H9 (cell line): ENCODE results near the gene ZYG11A. TPM values are rescaled to one million over a fixed set of nuclear protein-coding genes. Genes with fewer than 3 reads are reported as not detected.
A peak's percentile ranks its signal among the peaks of the same experiment; 100 is the strongest.

Experiments
- DNase-seq: peaks from one replicate; pipeline ENCODE4 v3.0.0-alpha.2; 2017
- H2AFZ ChIP-seq: one replicate; pipeline ENCODE4 v1.6.1; 2013; ENCODE audit warnings: mild to moderate bottlenecking, low read length, control low read depth, moderate library complexity
- H2AK5ac ChIP-seq: 2 replicates; pipeline ENCODE4 v1.6.1; 2013; ENCODE audit warnings: low read length, control low read depth, mixed read lengths; ENCODE audit not compliant: insufficient read length
- H2BK120ac ChIP-seq: one replicate; pipeline ENCODE4 v1.6.1; 2013; ENCODE audit warnings: low read depth, mild to moderate bottlenecking, low read length, control low read depth, inconsistent platforms; ENCODE audit not compliant: poor library complexity, severe bottlenecking
- H2BK12ac ChIP-seq: 2 replicates; pipeline ENCODE4 v1.6.1; 2013; ENCODE audit warnings: low read length, control low read depth, mixed read lengths, low read depth; ENCODE audit not compliant: insufficient read length
- H2BK15ac ChIP-seq: 2 replicates; pipeline ENCODE4 v1.6.1; 2013; ENCODE audit warnings: low read depth, low read length, control low read depth
- H2BK20ac ChIP-seq: one replicate; pipeline ENCODE4 v1.6.1; 2013; ENCODE audit warnings: low read depth, mild to moderate bottlenecking, low read length, control low read depth, inconsistent platforms; ENCODE audit not compliant: poor library complexity, severe bottlenecking
- H2BK5ac ChIP-seq: 2 replicates; pipeline ENCODE4 v1.6.1; 2013; ENCODE audit warnings: low read length, control low read depth, mixed read lengths; ENCODE audit not compliant: insufficient read length
- H3K14ac ChIP-seq: 2 replicates; pipeline ENCODE4 v1.6.1; 2013; ENCODE audit warnings: low read length, control low read depth; ENCODE audit not compliant: insufficient read depth
- H3K18ac ChIP-seq: 2 replicates; pipeline ENCODE4 v1.6.1; 2013; ENCODE audit warnings: low read depth, mild to moderate bottlenecking, mixed read lengths, low read length, control low read depth; ENCODE audit not compliant: insufficient read length
- H3K23ac ChIP-seq: 2 replicates; pipeline ENCODE4 v1.6.1; 2013; ENCODE audit warnings: low read length, control low read depth, mixed read lengths, low read depth; ENCODE audit not compliant: insufficient read length
- H3K23me2 ChIP-seq: 2 replicates; pipeline ENCODE4 v1.6.1; 2013; ENCODE audit warnings: low read depth, mild to moderate bottlenecking, mixed read lengths, low read length, control low read depth; ENCODE audit not compliant: insufficient read length, poor library complexity, severe bottlenecking
- H3K27ac ChIP-seq: 2 replicates; pipeline ENCODE4 v1.5.1; 2013; ENCODE audit warnings: low read length, control low read depth, mixed read lengths, low read depth; ENCODE audit not compliant: insufficient read length
- H3K27me3 ChIP-seq: 2 replicates; pipeline ENCODE4 v1.6.1; 2013; ENCODE audit warnings: low read length, control low read depth, inconsistent platforms; ENCODE audit not compliant: insufficient read depth
- H3K4ac ChIP-seq: 2 replicates; pipeline ENCODE4 v1.6.1; 2013; ENCODE audit warnings: low read depth, mild to moderate bottlenecking, control low read depth, inconsistent platforms, low read length, moderate library complexity
- H3K4me1 ChIP-seq: 2 replicates; pipeline ENCODE4 v1.6.1; 2013; ENCODE audit warnings: low read length, control low read depth, inconsistent platforms; ENCODE audit not compliant: insufficient read depth
- H3K4me2 ChIP-seq: 2 replicates; pipeline ENCODE4 v1.6.1; 2013; ENCODE audit warnings: low read length, control low read depth, mixed read lengths; ENCODE audit not compliant: insufficient read length, insufficient read depth
- H3K56ac ChIP-seq: 2 replicates; pipeline ENCODE4 v1.6.1; 2013; ENCODE audit warnings: low read depth, mild to moderate bottlenecking, mixed read lengths, low read length, control low read depth; ENCODE audit not compliant: insufficient read length
- H3K79me1 ChIP-seq: 2 replicates; pipeline ENCODE4 v1.6.1; 2013; ENCODE audit warnings: low read depth, mild to moderate bottlenecking, moderate library complexity, low read length, control low read depth, inconsistent platforms; ENCODE audit not compliant: insufficient read depth, poor library complexity, severe bottlenecking
- H3K79me2 ChIP-seq: 2 replicates; pipeline ENCODE4 v1.6.1; 2013; ENCODE audit warnings: low read length, control low read depth, inconsistent platforms; ENCODE audit not compliant: insufficient read depth
- H3K9ac ChIP-seq: 2 replicates; pipeline ENCODE4 v1.6.1; 2013; ENCODE audit warnings: low read length, control low read depth, mixed read lengths; ENCODE audit not compliant: insufficient read length; ENCODE audit errors: extremely low read depth
- H3K9me3 ChIP-seq: one replicate; pipeline ENCODE4 v1.6.1; 2013; ENCODE audit warnings: low read depth, low read length, inconsistent platforms; ENCODE audit not compliant: control insufficient read depth
- H3T11ph ChIP-seq: one replicate; pipeline ENCODE4 v1.6.1; 2013; ENCODE audit warnings: mild to moderate bottlenecking, low read length, control low read depth, inconsistent platforms
- H4K20me1 ChIP-seq: one replicate; pipeline ENCODE4 v1.6.1; 2013; ENCODE audit not compliant: control insufficient read depth, insufficient read length, insufficient read depth
- H4K5ac ChIP-seq: 2 replicates; pipeline ENCODE4 v1.6.1; 2013; ENCODE audit warnings: low read depth, mild to moderate bottlenecking, mixed read lengths, low read length, control low read depth; ENCODE audit not compliant: insufficient read length
- H4K8ac ChIP-seq: replicated peaks from 2 replicates; pipeline ENCODE4 v1.6.1; 2013; ENCODE audit warnings: low read length, control low read depth, mixed read lengths, low read depth; ENCODE audit not compliant: insufficient read length
- H4K91ac ChIP-seq: 2 replicates; pipeline ENCODE4 v1.6.1; 2013; ENCODE audit warnings: low read depth, mild to moderate bottlenecking, moderate library complexity, mixed read lengths, low read length, control low read depth; ENCODE audit not compliant: insufficient read length
- H3K27ac Mint-ChIP-seq, 3 experiments: 2 replicates in 2 of 3; 3 replicates in 1 of 3; pipeline ENCODE4 v1.8.0; 2020 to 2021; ENCODE audit warnings: mixed read lengths in 3 of 3, mild to moderate bottlenecking in 1 of 3, moderate library complexity in 1 of 3
- H3K27me3 Mint-ChIP-seq: 2 replicates; pipeline ENCODE4 v1.8.0; 2021; ENCODE audit warnings: low read depth, mild to moderate bottlenecking, moderate library complexity, mixed read lengths
- H3K36me3 Mint-ChIP-seq, 3 experiments: 2 replicates in 2 of 3; 3 replicates in 1 of 3; pipeline ENCODE4 v1.8.0; 2020 to 2021; ENCODE audit warnings: low read depth in 3 of 3, mixed read lengths in 3 of 3; ENCODE audit not compliant: insufficient read depth in 1 of 3
- H3K4me1 Mint-ChIP-seq, 2 experiments: 2 replicates each; pipeline ENCODE4 v1.8.0; 2020; ENCODE audit warnings: mixed read lengths in 2 of 2
- H3K4me3 Mint-ChIP-seq, 2 experiments: 2 replicates in 1 of 2; 3 replicates in 1 of 2; pipeline ENCODE4 v1.8.0; 2020 to 2021; ENCODE audit warnings: mild to moderate bottlenecking in 2 of 2, mixed read lengths in 2 of 2, moderate library complexity in 1 of 2
- H3K9me3 Mint-ChIP-seq, 2 experiments: 2 replicates in 1 of 2; 3 replicates in 1 of 2; pipeline ENCODE4 v1.8.0; 2020; ENCODE audit warnings: mild to moderate bottlenecking in 2 of 2, mixed read lengths in 2 of 2, moderate library complexity in 1 of 2
- WGBS: extraction: QIAGEN DNeasy Blood & Tissue Kit; methylation state at CpG from one replicate; pipeline ENCODE4 v1.1.7; 2013; ENCODE audit warnings: missing lambda C conversion rate, low lambda C conversion rate, mixed read lengths; ENCODE audit not compliant: insufficient read length; ENCODE audit errors: extremely low coverage; 5-methylcytosine and 5-hydroxymethylcytosine counted together
- total RNA-seq: library from RNA; stranded (reverse); gene quantifications from 2 replicates; pipeline ENCODE4 v1.2.1, GENCODE V29; 2021
- TF ChIP-seq, protein P1 (sequence below): fragments of 200-600 bp; sonication (generic); conservative IDR thresholded peaks from 3 replicates; pipeline ENCODE4 v1.8.0; 2021; ENCODE audit warnings: antibody characterized with exemption, mild to moderate bottlenecking

ZYG11A gene
- total RNA-seq, 1 experiment from 2014 or later: 2.1 TPM

DNA sequence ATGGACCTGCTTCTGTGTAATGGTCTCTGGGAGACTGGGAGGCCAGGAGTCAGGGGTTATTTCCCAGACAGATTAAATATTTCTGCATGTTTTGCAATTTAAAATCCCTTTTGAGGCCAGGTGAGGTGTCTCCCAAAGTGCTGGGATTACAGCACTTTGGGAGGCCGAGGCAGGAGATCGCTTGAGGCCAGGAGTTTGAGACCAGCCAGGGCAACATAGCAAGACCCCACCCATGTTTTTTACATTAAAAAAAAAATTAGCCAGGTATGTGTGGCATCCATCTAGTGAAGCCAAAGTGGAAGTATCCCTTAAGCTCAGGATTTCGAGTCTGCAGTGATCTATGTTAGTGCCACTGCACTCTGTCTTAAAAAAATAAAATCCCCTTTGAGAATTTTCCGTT is 44.9 kb downstream of the ZYG11A start:
- H3K14ac ChIP-seq: no peak overlapping the region
- H2BK12ac ChIP-seq: no peak overlapping the region
- Mint-ChIP-seq H3K27ac (peak overlapping the region in 1 of 3 experiments; percentile 18; a peak in 1 of 7 replicates), H3K9me3 (no peaks in the 10 kb centered on the region), H3K36me3 (peaks cover 0 to 4% (median 3%) of the 10 kb centered on the region in 3 experiments; a peak in 3 of 7 replicates), H3K27me3 (no peaks in the 10 kb centered on the region), H3K4me1 (no peaks in the 10 kb centered on the region), H3K4me3 (no peak overlapping the region)
- no peak overlapping the region for H4K91ac ChIP-seq
- no peak overlapping the region for H3K27ac ChIP-seq
- no peak overlapping the region for H3K4me2 ChIP-seq
- no peaks in the 10 kb centered on the region for H3K27me3 ChIP-seq
- H3K18ac ChIP-seq: no peak overlapping the region
- no peak overlapping the region for H2BK5ac ChIP-seq
- DNase-seq: no peak
- no peak overlapping the region for H3K56ac ChIP-seq
- no peak overlapping the region for H2BK120ac ChIP-seq
- no peak overlapping the region for H3T11ph ChIP-seq
- TF ChIP-seq, protein P1, sequence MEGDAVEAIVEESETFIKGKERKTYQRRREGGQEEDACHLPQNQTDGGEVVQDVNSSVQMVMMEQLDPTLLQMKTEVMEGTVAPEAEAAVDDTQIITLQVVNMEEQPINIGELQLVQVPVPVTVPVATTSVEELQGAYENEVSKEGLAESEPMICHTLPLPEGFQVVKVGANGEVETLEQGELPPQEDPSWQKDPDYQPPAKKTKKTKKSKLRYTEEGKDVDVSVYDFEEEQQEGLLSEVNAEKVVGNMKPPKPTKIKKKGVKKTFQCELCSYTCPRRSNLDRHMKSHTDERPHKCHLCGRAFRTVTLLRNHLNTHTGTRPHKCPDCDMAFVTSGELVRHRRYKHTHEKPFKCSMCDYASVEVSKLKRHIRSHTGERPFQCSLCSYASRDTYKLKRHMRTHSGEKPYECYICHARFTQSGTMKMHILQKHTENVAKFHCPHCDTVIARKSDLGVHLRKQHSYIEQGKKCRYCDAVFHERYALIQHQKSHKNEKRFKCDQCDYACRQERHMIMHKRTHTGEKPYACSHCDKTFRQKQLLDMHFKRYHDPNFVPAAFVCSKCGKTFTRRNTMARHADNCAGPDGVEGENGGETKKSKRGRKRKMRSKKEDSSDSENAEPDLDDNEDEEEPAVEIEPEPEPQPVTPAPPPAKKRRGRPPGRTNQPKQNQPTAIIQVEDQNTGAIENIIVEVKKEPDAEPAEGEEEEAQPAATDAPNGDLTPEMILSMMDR: no peak
- H2AK5ac ChIP-seq: no peak overlapping the region
- no peaks in the 10 kb centered on the region for H3K79me2 ChIP-seq
- H3K79me1 ChIP-seq: no peaks in the 10 kb centered on the region
- H3K4me1 ChIP-seq: no peaks in the 10 kb centered on the region
- no peak overlapping the region for H3K9ac ChIP-seq
- H4K20me1 ChIP-seq: no peaks in the 10 kb centered on the region
- no peaks in the 10 kb centered on the region for H3K23me2 ChIP-seq
- no CpG with 5 or more reads among the region's 4 CpGs for WGBS
- no peak overlapping the region for H4K8ac ChIP-seq
- H2BK15ac ChIP-seq: no peak overlapping the region
- no peaks in the 10 kb centered on the region for H3K9me3 ChIP-seq
- no peak overlapping the region for H3K4ac ChIP-seq
- no peak overlapping the region for H4K5ac ChIP-seq
- no peak overlapping the region for H2BK20ac ChIP-seq
- no peak overlapping the region for H3K23ac ChIP-seq
- H2AFZ ChIP-seq: no peak overlapping the region
